WTC11 (cell line): ENCODE data around the gene VCAN. TPM values are rescaled to one million over a fixed set of nuclear protein-coding genes. Genes with fewer than 3 reads are reported as not detected.

Experiments used
- ATAC-seq: fragments of 200-7000 bp; cut with Tn5 transposase; 2 replicates; pipeline ENCODE4 v1.10.0; 2021; ENCODE audit warnings: mild to moderate bottlenecking, moderate library complexity
- CTCF ChIA-PET: fragments of 300-600 bp; sonication (Branson Sonifier 250); formaldehyde crosslinking; loops from one replicate; lab custom pipeline; 2021; ENCODE audit warnings: antibody characterized with exemption; lab: Charles Lee
- POLR2A ChIA-PET: fragments of 350-600 bp; sonication (Branson Sonifier 250); formaldehyde crosslinking; loops from one replicate; lab custom pipeline; 2021; ENCODE audit warnings: antibody characterized with exemption; lab: Charles Lee
- DNase-seq: peaks from one replicate; pipeline ENCODE4 v3.0.0; 2021; ENCODE audit warnings: low spot score
- H3K27ac Mint-ChIP-seq: 2 replicates; pipeline ENCODE4 v1.8.0; 2021; ENCODE audit warnings: mixed read lengths
- H3K27me3 Mint-ChIP-seq: 2 replicates; pipeline ENCODE4 v1.8.0; 2021; ENCODE audit warnings: low read depth, mild to moderate bottlenecking, moderate library complexity, mixed read lengths
- H3K36me3 Mint-ChIP-seq: 2 replicates; pipeline ENCODE4 v1.8.0; 2021; ENCODE audit warnings: mixed read lengths
- H3K4me1 Mint-ChIP-seq: 2 replicates; pipeline ENCODE4 v1.8.0; 2022; ENCODE audit warnings: mixed read lengths
- H3K4me3 Mint-ChIP-seq: 2 replicates; pipeline ENCODE4 v1.8.0; 2021; ENCODE audit warnings: mild to moderate bottlenecking, moderate library complexity, mixed read lengths
- H3K9me3 Mint-ChIP-seq: 2 replicates; pipeline ENCODE4 v1.8.0; 2021; ENCODE audit warnings: mixed read lengths
- EMX1 ChIP-seq: fragments of 250-450 bp; sonication (Bioruptor Pico); IDR thresholded peaks from 2 replicates; pipeline ENCODE4 v1.8.0; 2021; ENCODE audit warnings: mild to moderate bottlenecking
- FOXK1 ChIP-seq: sonication (generic); formaldehyde crosslinking; IDR thresholded peaks from 2 replicates; pipeline ENCODE4 v1.8.0; 2022; ENCODE audit warnings: mild to moderate bottlenecking, moderate library complexity, missing genetic modification reagents
- GTF2I ChIP-seq: fragments of 250-450 bp; sonication (Bioruptor Pico); conservative IDR thresholded peaks from 2 replicates; pipeline ENCODE4 v1.4.0; 2021; ENCODE audit warnings: mild to moderate bottlenecking
- JAZF1 ChIP-seq: fragments of 250-450 bp; sonication (Bioruptor Pico); IDR thresholded peaks from 2 replicates; pipeline ENCODE4 v1.9.0; 2021; ENCODE audit warnings: moderate library complexity, mild to moderate bottlenecking, inconsistent platforms
- KAT7 ChIP-seq: sonication (generic); formaldehyde crosslinking; IDR thresholded peaks from 2 replicates; pipeline ENCODE4 v1.8.1; 2023; ENCODE audit warnings: missing genetic modification reagents, mild to moderate bottlenecking, borderline replicate concordance
- NFYB ChIP-seq: sonication (generic); formaldehyde crosslinking; conservative IDR thresholded peaks from 2 replicates; pipeline ENCODE4 v1.8.0; 2022; ENCODE audit warnings: low read depth, missing genetic modification reagents
- NR1H2 ChIP-seq: sonication (generic); formaldehyde crosslinking; IDR thresholded peaks from 2 replicates; pipeline ENCODE4 v1.9.0; 2021; ENCODE audit warnings: mild to moderate bottlenecking, moderate library complexity, missing genetic modification reagents
- SP1 ChIP-seq: sonication (generic); formaldehyde crosslinking; conservative IDR thresholded peaks from 2 replicates; pipeline ENCODE4 v1.8.1; 2022; ENCODE audit warnings: missing genetic modification reagents
- ZNF416 ChIP-seq: fragments of 250-450 bp; sonication (Bioruptor Pico); IDR thresholded peaks from 2 replicates; pipeline ENCODE4 v1.9.0; 2021; ENCODE audit warnings: mild to moderate bottlenecking, inconsistent platforms
- total RNA-seq: library from RNA; stranded (reverse); gene quantifications from 3 replicates; pipeline ENCODE4 v1.2.3, GENCODE V29; 2021
- TF ChIP-seq, protein P1 (sequence below): sonication (generic); formaldehyde crosslinking; IDR thresholded peaks from 2 replicates; pipeline ENCODE4 v1.8.0; 2023; ENCODE audit warnings: mild to moderate bottlenecking, missing genetic modification reagents
- TF ChIP-seq, protein P2 (sequence below): fragments of 250-450 bp; sonication (Bioruptor Pico); conservative IDR thresholded peaks from 2 replicates; pipeline ENCODE4 v1.9.0; 2021; ENCODE audit warnings: mild to moderate bottlenecking
- TF ChIP-seq, protein P3 (sequence below): fragments of 200-600 bp; IDR thresholded peaks from 2 replicates; pipeline ENCODE4 v1.8.0; 2022; ENCODE audit warnings: antibody characterized with exemption
- TF ChIP-seq, protein P4 (sequence below): sonication (generic); formaldehyde crosslinking; IDR thresholded peaks from 2 replicates; pipeline ENCODE4 v1.8.1; 2022; ENCODE audit warnings: mild to moderate bottlenecking, moderate library complexity, missing genetic modification reagents
- TF ChIP-seq, protein P5 (sequence below): sonication (generic); formaldehyde crosslinking; IDR thresholded peaks from 2 replicates; pipeline ENCODE4 v1.8.1; 2023; ENCODE audit warnings: mild to moderate bottlenecking, missing genetic modification reagents, borderline replicate concordance
- TF ChIP-seq, protein P6 (sequence below): sonication (generic); formaldehyde crosslinking; conservative IDR thresholded peaks from 2 replicates; pipeline ENCODE4 v1.8.1; 2022; ENCODE audit warnings: mild to moderate bottlenecking, missing genetic modification reagents
- TF ChIP-seq, protein P7 (sequence below): fragments of 250-450 bp; sonication (Bioruptor Pico); IDR thresholded peaks from 2 replicates; pipeline ENCODE4 v1.9.0; 2021; ENCODE audit warnings: mild to moderate bottlenecking
- TF ChIP-seq, protein P8 (sequence below): fragments of 250-450 bp; sonication (Bioruptor Pico); IDR thresholded peaks from 2 replicates; pipeline ENCODE4 v1.9.0; 2021; ENCODE audit warnings: mild to moderate bottlenecking

VCAN gene
- total RNA-seq, 1 experiment from 2014 or later: 276 TPM

DNA sequence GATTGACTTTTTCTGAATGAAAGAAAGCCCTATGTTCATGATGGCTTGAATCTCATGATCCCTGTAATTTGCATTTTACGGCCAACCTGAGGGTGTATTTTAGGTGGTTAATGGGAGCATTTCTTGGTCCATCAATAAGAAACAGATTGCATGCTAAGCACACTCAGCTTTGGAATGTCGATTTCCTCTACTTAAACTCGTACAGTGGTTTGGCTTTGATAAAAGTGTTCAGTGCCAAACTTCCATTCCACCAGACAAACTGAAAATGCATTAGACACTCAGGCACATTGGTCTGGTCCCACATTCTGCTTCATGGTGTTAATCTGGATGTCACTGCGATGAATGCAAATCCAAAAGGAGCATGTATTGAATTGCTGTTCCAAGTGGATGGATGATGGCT lies 77.0 kb downstream of the VCAN start:
- ATAC-seq: no peak
- no peak overlapping the region for H3K4me3 Mint-ChIP-seq
- TF ChIP-seq KAT7 (CRISPR knock-in tag) (no peak), EMX1 (CRISPR knock-in tag) (no peak), FOXK1 (no peak), ZNF416 (CRISPR knock-in tag) (no peak), GTF2I (no peak)
- TF ChIP-seq, protein P1, sequence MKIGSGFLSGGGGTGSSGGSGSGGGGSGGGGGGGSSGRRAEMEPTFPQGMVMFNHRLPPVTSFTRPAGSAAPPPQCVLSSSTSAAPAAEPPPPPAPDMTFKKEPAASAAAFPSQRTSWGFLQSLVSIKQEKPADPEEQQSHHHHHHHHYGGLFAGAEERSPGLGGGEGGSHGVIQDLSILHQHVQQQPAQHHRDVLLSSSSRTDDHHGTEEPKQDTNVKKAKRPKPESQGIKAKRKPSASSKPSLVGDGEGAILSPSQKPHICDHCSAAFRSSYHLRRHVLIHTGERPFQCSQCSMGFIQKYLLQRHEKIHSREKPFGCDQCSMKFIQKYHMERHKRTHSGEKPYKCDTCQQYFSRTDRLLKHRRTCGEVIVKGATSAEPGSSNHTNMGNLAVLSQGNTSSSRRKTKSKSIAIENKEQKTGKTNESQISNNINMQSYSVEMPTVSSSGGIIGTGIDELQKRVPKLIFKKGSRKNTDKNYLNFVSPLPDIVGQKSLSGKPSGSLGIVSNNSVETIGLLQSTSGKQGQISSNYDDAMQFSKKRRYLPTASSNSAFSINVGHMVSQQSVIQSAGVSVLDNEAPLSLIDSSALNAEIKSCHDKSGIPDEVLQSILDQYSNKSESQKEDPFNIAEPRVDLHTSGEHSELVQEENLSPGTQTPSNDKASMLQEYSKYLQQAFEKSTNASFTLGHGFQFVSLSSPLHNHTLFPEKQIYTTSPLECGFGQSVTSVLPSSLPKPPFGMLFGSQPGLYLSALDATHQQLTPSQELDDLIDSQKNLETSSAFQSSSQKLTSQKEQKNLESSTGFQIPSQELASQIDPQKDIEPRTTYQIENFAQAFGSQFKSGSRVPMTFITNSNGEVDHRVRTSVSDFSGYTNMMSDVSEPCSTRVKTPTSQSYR (CRISPR knock-in tag): no peak
- TF ChIP-seq, protein P2, sequence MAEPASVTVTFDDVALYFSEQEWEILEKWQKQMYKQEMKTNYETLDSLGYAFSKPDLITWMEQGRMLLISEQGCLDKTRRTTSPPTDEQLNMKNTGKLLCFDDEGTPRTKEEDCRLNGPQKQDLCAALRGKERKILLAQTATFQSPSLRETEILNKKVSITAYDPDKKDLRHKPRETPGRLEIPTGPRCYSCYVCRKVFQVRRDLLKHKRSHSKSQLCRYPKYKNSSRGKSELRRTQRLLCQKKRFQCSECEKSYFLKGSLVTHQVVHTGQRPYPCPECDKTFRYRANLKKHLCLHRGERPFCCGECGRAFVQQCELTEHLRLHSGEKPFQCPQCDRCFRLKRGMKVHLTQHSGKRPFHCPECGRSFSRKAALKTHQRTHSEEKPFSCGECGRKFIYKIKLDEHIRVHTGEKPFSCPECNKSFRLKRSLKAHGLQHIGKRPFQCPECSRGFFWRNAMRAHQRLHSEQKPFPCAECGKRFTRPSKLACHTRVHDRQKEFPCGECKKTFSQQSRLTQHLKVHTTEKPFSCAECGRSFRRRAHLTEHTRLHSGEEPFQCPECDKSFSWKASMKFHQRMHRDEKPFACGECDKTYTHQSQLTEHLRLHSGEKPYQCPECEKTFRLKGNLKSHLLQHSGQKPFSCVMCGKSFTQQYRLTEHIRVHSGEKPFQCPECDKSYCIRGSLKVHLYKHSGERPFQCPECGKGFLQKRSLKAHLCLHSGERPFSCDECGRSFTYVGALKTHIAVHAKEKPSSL: no peak
- TF ChIP-seq, protein P3, sequence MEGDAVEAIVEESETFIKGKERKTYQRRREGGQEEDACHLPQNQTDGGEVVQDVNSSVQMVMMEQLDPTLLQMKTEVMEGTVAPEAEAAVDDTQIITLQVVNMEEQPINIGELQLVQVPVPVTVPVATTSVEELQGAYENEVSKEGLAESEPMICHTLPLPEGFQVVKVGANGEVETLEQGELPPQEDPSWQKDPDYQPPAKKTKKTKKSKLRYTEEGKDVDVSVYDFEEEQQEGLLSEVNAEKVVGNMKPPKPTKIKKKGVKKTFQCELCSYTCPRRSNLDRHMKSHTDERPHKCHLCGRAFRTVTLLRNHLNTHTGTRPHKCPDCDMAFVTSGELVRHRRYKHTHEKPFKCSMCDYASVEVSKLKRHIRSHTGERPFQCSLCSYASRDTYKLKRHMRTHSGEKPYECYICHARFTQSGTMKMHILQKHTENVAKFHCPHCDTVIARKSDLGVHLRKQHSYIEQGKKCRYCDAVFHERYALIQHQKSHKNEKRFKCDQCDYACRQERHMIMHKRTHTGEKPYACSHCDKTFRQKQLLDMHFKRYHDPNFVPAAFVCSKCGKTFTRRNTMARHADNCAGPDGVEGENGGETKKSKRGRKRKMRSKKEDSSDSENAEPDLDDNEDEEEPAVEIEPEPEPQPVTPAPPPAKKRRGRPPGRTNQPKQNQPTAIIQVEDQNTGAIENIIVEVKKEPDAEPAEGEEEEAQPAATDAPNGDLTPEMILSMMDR: no peak
- TF ChIP-seq, protein P4, sequence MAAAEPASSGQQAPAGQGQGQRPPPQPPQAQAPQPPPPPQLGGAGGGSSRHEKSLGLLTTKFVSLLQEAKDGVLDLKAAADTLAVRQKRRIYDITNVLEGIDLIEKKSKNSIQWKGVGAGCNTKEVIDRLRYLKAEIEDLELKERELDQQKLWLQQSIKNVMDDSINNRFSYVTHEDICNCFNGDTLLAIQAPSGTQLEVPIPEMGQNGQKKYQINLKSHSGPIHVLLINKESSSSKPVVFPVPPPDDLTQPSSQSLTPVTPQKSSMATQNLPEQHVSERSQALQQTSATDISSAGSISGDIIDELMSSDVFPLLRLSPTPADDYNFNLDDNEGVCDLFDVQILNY: no peak
- TF ChIP-seq, protein P5, sequence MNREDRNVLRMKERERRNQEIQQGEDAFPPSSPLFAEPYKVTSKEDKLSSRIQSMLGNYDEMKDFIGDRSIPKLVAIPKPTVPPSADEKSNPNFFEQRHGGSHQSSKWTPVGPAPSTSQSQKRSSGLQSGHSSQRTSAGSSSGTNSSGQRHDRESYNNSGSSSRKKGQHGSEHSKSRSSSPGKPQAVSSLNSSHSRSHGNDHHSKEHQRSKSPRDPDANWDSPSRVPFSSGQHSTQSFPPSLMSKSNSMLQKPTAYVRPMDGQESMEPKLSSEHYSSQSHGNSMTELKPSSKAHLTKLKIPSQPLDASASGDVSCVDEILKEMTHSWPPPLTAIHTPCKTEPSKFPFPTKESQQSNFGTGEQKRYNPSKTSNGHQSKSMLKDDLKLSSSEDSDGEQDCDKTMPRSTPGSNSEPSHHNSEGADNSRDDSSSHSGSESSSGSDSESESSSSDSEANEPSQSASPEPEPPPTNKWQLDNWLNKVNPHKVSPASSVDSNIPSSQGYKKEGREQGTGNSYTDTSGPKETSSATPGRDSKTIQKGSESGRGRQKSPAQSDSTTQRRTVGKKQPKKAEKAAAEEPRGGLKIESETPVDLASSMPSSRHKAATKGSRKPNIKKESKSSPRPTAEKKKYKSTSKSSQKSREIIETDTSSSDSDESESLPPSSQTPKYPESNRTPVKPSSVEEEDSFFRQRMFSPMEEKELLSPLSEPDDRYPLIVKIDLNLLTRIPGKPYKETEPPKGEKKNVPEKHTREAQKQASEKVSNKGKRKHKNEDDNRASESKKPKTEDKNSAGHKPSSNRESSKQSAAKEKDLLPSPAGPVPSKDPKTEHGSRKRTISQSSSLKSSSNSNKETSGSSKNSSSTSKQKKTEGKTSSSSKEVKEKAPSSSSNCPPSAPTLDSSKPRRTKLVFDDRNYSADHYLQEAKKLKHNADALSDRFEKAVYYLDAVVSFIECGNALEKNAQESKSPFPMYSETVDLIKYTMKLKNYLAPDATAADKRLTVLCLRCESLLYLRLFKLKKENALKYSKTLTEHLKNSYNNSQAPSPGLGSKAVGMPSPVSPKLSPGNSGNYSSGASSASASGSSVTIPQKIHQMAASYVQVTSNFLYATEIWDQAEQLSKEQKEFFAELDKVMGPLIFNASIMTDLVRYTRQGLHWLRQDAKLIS (CRISPR knock-in tag): no peak
- TF ChIP-seq, protein P6, sequence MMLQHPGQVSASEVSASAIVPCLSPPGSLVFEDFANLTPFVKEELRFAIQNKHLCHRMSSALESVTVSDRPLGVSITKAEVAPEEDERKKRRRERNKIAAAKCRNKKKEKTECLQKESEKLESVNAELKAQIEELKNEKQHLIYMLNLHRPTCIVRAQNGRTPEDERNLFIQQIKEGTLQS (CRISPR knock-in tag): no peak
- TF ChIP-seq, protein P7, sequence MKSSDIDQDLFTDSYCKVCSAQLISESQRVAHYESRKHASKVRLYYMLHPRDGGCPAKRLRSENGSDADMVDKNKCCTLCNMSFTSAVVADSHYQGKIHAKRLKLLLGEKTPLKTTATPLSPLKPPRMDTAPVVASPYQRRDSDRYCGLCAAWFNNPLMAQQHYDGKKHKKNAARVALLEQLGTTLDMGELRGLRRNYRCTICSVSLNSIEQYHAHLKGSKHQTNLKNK: no peak
- H3K4me1 Mint-ChIP-seq: no peaks in the 10 kb centered on the region
- CTCF ChIA-PET: no interaction called here
- H3K36me3 Mint-ChIP-seq: peaks cover 57% of the 10 kb centered on the region
- H3K27ac Mint-ChIP-seq: no peak overlapping the region
- H3K9me3 Mint-ChIP-seq: no peaks in the 10 kb centered on the region
- no peak for DNase-seq
- no peaks in the 10 kb centered on the region for H3K27me3 Mint-ChIP-seq
- POLR2A ChIA-PET: no interaction called here

DNA sequence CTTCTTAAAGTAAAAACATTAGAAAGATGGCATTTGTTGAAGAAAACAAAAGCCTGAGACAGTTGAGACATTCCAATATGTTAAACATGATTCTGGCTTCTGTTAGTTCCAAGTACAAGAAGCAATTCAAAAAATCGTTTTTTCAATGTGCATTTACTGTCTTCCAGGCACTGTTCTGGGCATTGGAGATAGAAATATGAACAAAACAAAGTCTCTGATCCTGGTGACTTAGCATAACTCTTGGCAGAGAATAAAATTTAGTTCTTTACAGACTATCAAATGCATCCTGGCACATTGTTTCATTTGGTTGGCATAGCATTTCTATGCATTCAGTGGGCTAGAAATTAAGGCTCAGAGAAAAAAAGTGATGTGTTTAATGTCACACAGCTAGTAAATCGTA lies 77.5 kb downstream of the VCAN start:
- DNase-seq: no peak
- H3K36me3 Mint-ChIP-seq: peaks cover 62% of the 10 kb centered on the region
- H3K27ac Mint-ChIP-seq: no peak overlapping the region
- ATAC-seq: no peak
- H3K4me1 Mint-ChIP-seq: no peaks in the 10 kb centered on the region
- H3K27me3 Mint-ChIP-seq: no peaks in the 10 kb centered on the region
- CTCF ChIA-PET: no interaction called here
- no peak overlapping the region for H3K4me3 Mint-ChIP-seq
- no peaks in the 10 kb centered on the region for H3K9me3 Mint-ChIP-seq
- POLR2A ChIA-PET: no interaction called here
- TF ChIP-seq, protein P8, sequence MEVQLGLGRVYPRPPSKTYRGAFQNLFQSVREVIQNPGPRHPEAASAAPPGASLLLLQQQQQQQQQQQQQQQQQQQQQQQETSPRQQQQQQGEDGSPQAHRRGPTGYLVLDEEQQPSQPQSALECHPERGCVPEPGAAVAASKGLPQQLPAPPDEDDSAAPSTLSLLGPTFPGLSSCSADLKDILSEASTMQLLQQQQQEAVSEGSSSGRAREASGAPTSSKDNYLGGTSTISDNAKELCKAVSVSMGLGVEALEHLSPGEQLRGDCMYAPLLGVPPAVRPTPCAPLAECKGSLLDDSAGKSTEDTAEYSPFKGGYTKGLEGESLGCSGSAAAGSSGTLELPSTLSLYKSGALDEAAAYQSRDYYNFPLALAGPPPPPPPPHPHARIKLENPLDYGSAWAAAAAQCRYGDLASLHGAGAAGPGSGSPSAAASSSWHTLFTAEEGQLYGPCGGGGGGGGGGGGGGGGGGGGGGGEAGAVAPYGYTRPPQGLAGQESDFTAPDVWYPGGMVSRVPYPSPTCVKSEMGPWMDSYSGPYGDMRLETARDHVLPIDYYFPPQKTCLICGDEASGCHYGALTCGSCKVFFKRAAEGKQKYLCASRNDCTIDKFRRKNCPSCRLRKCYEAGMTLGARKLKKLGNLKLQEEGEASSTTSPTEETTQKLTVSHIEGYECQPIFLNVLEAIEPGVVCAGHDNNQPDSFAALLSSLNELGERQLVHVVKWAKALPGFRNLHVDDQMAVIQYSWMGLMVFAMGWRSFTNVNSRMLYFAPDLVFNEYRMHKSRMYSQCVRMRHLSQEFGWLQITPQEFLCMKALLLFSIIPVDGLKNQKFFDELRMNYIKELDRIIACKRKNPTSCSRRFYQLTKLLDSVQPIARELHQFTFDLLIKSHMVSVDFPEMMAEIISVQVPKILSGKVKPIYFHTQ (CRISPR knock-in tag): no peak
- TF ChIP-seq, protein P2: no peak
- TF ChIP-seq NR1H2 (CRISPR knock-in tag): no peak
- TF ChIP-seq JAZF1 (CRISPR knock-in tag): no peak
- no peak for TF ChIP-seq NFYB
- TF ChIP-seq SP1 (CRISPR knock-in tag): no peak
